HepG2 (cell line): ENCODE measurements around the gene ABCF1. TPM values are rescaled to one million over a fixed set of nuclear protein-coding genes. Genes with fewer than 3 reads are reported as not detected.

Experiments
- AHR ChIP-seq: IDR thresholded peaks from 2 replicates; pipeline ENCODE4 v1.6.1; 2018; ENCODE audit warnings: missing genetic modification reagents, missing compliant biosample characterization
- EEA1 ChIP-seq: sonication (generic); formaldehyde crosslinking; IDR thresholded peaks from 2 replicates; pipeline ENCODE4 v1.5.1; 2020; ENCODE audit warnings: mild to moderate bottlenecking, missing genetic modification reagents, borderline replicate concordance
- LBX2 ChIP-seq: sonication (generic); formaldehyde crosslinking; IDR thresholded peaks from 2 replicates; pipeline ENCODE4 v1.5.0; 2020; ENCODE audit warnings: missing genetic modification reagents, mild to moderate bottlenecking, borderline replicate concordance
- NR0B2 ChIP-seq: sonication (generic); formaldehyde crosslinking; IDR thresholded peaks from 2 replicates; pipeline ENCODE4 v1.4.0; 2020; ENCODE audit warnings: mild to moderate bottlenecking, missing genetic modification reagents
- PBX3 ChIP-seq: sonication (generic); formaldehyde crosslinking; IDR thresholded peaks from 2 replicates; pipeline ENCODE4 v1.8.1; 2023; ENCODE audit warnings: missing genetic modification reagents, inconsistent platforms, borderline replicate concordance
- SNRNP70 ChIP-seq: fragments of 200-400 bp; formaldehyde crosslinking; IDR thresholded peaks from 2 replicates; pipeline ENCODE4 v1.6.1; 2017; ENCODE audit warnings: mild to moderate bottlenecking, low read depth, low read length, moderate library complexity
- STAG1 ChIP-seq: sonication (generic); formaldehyde crosslinking; IDR thresholded peaks from 2 replicates; pipeline ENCODE4 v1.4.0; 2020; ENCODE audit warnings: missing genetic modification reagents
- TGIF2 ChIP-seq: IDR thresholded peaks from 2 replicates; pipeline ENCODE4 v1.6.1; 2016; ENCODE audit warnings: control low read depth, missing compliant biosample characterization
- YEATS4 ChIP-seq: sonication (generic); formaldehyde crosslinking; IDR thresholded peaks from 2 replicates; pipeline ENCODE4 v1.4.0; 2020; ENCODE audit warnings: missing genetic modification reagents, borderline replicate concordance
- YY1 ChIP-seq: IDR thresholded peaks from 2 replicates; pipeline ENCODE4 v1.6.1; 2011; ENCODE audit warnings: low read length, low read depth, moderate library complexity, mild to moderate bottlenecking; ENCODE audit not compliant: insufficient read depth, insufficient replicate concordance
- ZBTB38 ChIP-seq: sonication (generic); formaldehyde crosslinking; IDR thresholded peaks from 2 replicates; pipeline ENCODE4 v1.5.1; 2020; ENCODE audit warnings: mild to moderate bottlenecking, missing genetic modification reagents
- ZFYVE20 ChIP-seq: sonication (generic); formaldehyde crosslinking; IDR thresholded peaks from 2 replicates; pipeline ENCODE4 v1.8.0; 2023; ENCODE audit warnings: low read depth, mild to moderate bottlenecking, moderate library complexity, missing genetic modification reagents, borderline replicate concordance
- ZNF24 ChIP-seq: fragments of 450-650 bp; IDR thresholded peaks from 2 replicates; pipeline ENCODE4 v1.6.1; 2017; ENCODE audit warnings: antibody characterized with exemption, mild to moderate bottlenecking
- ZNF296 ChIP-seq: sonication (generic); formaldehyde crosslinking; conservative IDR thresholded peaks from 2 replicates; pipeline ENCODE4 v1.5.0; 2020; ENCODE audit warnings: mild to moderate bottlenecking, missing genetic modification reagents
- ZNF33B ChIP-seq: sonication (generic); formaldehyde crosslinking; IDR thresholded peaks from 2 replicates; pipeline ENCODE4 v1.5.1; 2020; ENCODE audit warnings: mild to moderate bottlenecking, missing genetic modification reagents
- ZNF660 ChIP-seq: sonication (generic); formaldehyde crosslinking; IDR thresholded peaks from 2 replicates; pipeline ENCODE4 v1.5.1; 2020; ENCODE audit warnings: mild to moderate bottlenecking, low read depth, missing genetic modification reagents, borderline replicate concordance
- ZNF816 ChIP-seq: sonication (generic); formaldehyde crosslinking; IDR thresholded peaks from 2 replicates; pipeline ENCODE4 v1.8.0; 2022; ENCODE audit warnings: missing genetic modification reagents, mild to moderate bottlenecking, borderline replicate concordance
- ZNF879 ChIP-seq: sonication (generic); formaldehyde crosslinking; IDR thresholded peaks from 2 replicates; pipeline ENCODE4 v1.8.1; 2023; ENCODE audit warnings: missing genetic modification reagents
- polyA plus RNA-seq, 8 experiments: library from polyadenylated mRNA; depleted of rRNA in 3 of 8; stranded (reverse) in 7 of 8; unstranded in 1 of 8; fragments of >200 nt; fragmentation: Illumina TruSeq in 4 of 8; extraction: Trizol in 4 of 8; gene quantifications; 2 replicates each; pipeline versions ENCODE4 v1.2.1 to v1.2.3, GENCODE V29; 2011 to 2016; ENCODE audit warnings: low read depth in 4 of 8, missing spikeins in 1 of 8, mixed read lengths in 1 of 8; ENCODE audit not compliant: insufficient read depth in 1 of 8
- total RNA-seq, 5 experiments: library from RNA; depleted of rRNA; stranded (reverse); fragments of >200 nt; fragmentation: Illumina TruSeq; extraction: Trizol; gene quantifications; 2 replicates each; pipeline ENCODE4 v1.2.3, GENCODE V29; 2016; ENCODE audit warnings: low read depth in 1 of 5
- TF ChIP-seq, protein P1 (sequence below): sonication (generic); formaldehyde crosslinking; IDR thresholded peaks from 2 replicates; pipeline ENCODE4 v1.9.0; 2021; ENCODE audit warnings: missing genetic modification reagents, mild to moderate bottlenecking, borderline replicate concordance
- TF ChIP-seq, protein P2 (sequence below): sonication (generic); formaldehyde crosslinking; IDR thresholded peaks from 2 replicates; pipeline ENCODE4 v1.4.0; 2020; ENCODE audit warnings: mild to moderate bottlenecking, missing genetic modification reagents, borderline replicate concordance

Gene ABCF1
- total and polyA plus RNA-seq, 2 of the 13 experiments (the other 11 are each of a cell fraction or from before 2014, with no cell fraction given) = 25.4 to 98.9 TPM

DNA sequence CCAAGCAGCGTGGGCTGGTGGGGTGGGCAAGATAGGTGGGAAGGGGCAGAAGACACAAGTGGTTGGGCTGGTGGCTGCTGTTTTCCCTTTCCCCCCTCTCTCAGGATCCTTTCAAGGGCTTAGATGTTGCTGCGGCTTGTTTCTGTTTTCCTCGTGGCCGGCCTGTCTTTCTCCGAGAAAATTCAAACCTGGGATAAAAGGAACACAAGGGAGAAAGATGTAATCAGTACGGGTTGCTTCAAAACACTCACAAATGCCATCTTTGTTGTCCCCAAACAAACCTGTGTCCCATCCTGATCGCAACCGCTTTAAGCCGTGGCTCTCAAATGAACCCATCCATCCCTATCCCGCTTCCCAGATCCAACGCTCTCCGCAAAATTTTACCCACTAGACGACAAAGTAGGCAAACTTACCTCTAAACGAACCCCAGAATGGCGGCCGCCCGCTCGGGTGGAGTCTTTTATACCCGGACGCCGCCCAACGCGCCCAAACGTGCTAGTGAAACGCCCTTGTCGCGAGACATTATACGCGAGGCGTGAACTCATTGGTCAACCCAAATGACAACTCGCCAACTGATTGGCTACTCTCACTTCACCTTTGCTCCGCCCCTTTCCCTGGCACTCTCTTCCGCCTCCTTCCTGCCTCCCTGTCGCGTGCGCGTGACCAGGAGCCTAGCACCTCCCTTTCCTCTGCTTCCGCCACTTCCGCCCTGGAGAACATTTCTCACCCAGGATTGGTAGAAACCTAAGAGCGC is 45.7 kb downstream of the ABCF1 start, which contains the start of gene PPP1R10 (continued):
- TF ChIP-seq, protein P1, sequence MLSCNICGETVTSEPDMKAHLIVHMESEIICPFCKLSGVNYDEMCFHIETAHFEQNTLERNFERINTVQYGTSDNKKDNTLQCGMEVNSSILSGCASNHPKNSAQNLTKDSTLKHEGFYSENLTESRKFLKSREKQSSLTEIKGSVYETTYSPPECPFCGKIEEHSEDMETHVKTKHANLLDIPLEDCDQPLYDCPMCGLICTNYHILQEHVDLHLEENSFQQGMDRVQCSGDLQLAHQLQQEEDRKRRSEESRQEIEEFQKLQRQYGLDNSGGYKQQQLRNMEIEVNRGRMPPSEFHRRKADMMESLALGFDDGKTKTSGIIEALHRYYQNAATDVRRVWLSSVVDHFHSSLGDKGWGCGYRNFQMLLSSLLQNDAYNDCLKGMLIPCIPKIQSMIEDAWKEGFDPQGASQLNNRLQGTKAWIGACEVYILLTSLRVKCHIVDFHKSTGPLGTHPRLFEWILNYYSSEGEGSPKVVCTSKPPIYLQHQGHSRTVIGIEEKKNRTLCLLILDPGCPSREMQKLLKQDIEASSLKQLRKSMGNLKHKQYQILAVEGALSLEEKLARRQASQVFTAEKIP (CRISPR knock-in tag) = no peak
- TF ChIP-seq ZNF660 (no peak; the same call in 1 of the 2 replicates), SNRNP70 (no peak), PBX3 (CRISPR knock-in tag) (no peak), ZNF296 (CRISPR knock-in tag) (0 out of 2 replicates have a peak, but pooled peaks have one; percentile 46), ZFYVE20 (CRISPR knock-in tag) (no peak), EEA1 (CRISPR knock-in tag) (no peak; the same call in 1 of the 2 replicates), LBX2 (CRISPR knock-in tag) (no peak), TGIF2 (CRISPR knock-in tag) (peak; percentile 76; the same call in 1 of the 2 replicates), ZNF816 (CRISPR knock-in tag) (no peak), AHR (CRISPR knock-in tag) (peak; percentile 61), YY1 (peak; percentile 98), STAG1 (CRISPR knock-in tag) (0 out of 2 replicates have a peak, but pooled peaks have one; percentile 5), ZNF879 (no peak), ZBTB38 (peak; percentile 72; the same call in 1 of the 2 replicates), NR0B2 (CRISPR knock-in tag) (no peak), ZNF24 (peak; percentile 60; the same call in 1 of the 2 replicates), ZNF33B (peak; percentile 89; the same call in 1 of the 2 replicates), YEATS4 (peak; percentile 82)
- TF ChIP-seq, protein P2, sequence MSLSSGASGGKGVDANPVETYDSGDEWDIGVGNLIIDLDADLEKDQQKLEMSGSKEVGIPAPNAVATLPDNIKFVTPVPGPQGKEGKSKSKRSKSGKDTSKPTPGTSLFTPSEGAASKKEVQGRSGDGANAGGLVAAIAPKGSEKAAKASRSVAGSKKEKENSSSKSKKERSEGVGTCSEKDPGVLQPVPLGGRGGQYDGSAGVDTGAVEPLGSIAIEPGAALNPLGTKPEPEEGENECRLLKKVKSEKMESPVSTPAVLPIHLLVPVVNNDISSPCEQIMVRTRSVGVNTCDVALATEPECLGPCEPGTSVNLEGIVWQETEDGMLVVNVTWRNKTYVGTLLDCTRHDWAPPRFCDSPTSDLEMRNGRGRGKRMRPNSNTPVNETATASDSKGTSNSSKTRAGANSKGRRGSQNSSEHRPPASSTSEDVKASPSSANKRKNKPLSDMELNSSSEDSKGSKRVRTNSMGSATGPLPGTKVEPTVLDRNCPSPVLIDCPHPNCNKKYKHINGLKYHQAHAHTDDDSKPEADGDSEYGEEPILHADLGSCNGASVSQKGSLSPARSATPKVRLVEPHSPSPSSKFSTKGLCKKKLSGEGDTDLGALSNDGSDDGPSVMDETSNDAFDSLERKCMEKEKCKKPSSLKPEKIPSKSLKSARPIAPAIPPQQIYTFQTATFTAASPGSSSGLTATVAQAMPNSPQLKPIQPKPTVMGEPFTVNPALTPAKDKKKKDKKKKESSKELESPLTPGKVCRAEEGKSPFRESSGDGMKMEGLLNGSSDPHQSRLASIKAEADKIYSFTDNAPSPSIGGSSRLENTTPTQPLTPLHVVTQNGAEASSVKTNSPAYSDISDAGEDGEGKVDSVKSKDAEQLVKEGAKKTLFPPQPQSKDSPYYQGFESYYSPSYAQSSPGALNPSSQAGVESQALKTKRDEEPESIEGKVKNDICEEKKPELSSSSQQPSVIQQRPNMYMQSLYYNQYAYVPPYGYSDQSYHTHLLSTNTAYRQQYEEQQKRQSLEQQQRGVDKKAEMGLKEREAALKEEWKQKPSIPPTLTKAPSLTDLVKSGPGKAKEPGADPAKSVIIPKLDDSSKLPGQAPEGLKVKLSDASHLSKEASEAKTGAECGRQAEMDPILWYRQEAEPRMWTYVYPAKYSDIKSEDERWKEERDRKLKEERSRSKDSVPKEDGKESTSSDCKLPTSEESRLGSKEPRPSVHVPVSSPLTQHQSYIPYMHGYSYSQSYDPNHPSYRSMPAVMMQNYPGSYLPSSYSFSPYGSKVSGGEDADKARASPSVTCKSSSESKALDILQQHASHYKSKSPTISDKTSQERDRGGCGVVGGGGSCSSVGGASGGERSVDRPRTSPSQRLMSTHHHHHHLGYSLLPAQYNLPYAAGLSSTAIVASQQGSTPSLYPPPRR (CRISPR knock-in tag) = peak; percentile 21; the same call in 1 of the 2 replicates
